Heart left ventricle (tissue), 13 donors: ENCODE measurements around the gene SELENOP.
"Not testable (repeated sequence)": the region's sequence is repeated elsewhere in the genome, so short reads cannot be mapped to it uniquely, and the experiment has no call there.

Experiments
- POLR2A ChIP-seq, 2 donors: fragments of 450-650 bp; IDR thresholded peaks; one replicate each; pipeline ENCODE4 v1.6.1; 2017; ENCODE audit warnings: antibody characterized with exemption in 2 of 2, mild to moderate bottlenecking in 2 of 2, moderate library complexity in 2 of 2
- TF ChIP-seq, protein P1 (sequence below), 12 donors: fragments of 200-600 bp; sonication (generic) in 4 of 12; IDR thresholded peaks; one replicate each; pipeline versions ENCODE4 v1.5.0 to v1.8.0; 2018 to 2022; ENCODE audit warnings: antibody characterized with exemption in 12 of 12, mild to moderate bottlenecking in 5 of 12
- donor health status: ischemic (EF 13 %, LVEDD 7.1; RV severe dilation, severe dysfunction).
- donor health status: DM: no; HTN: yes; CAD: no.
- donor health status: DM: no; HTN: no; CAD: no.
- donor health status: ischemic (EF 25% LVEDD 6.9; RV normal size, moderate dysfunction).
- donor health status: ischemic (EF 25% LVEDD 5.7; RV mildly dilated, moderate dysfunction).
- donor health status: ischemic (EF 35%, LVEDD 5.7; RV mildly dilated, moderate dysfunction).
- donor health status: nonischemic (EF 11% LVEDD 7.7; RV severe dilation, severe dysfunction).
- donor health status: DM: yes; HTN: yes; CAD: no.
- donor health status: PGD.
- donor health status: ischemic (EF 29% LVEDD 5.4; RV normal size, mild dysfunction).
- donor health status: nonischemic (EF 23%, LVEDD 6.1; RV moderate dilation, normal function).

DNA sequence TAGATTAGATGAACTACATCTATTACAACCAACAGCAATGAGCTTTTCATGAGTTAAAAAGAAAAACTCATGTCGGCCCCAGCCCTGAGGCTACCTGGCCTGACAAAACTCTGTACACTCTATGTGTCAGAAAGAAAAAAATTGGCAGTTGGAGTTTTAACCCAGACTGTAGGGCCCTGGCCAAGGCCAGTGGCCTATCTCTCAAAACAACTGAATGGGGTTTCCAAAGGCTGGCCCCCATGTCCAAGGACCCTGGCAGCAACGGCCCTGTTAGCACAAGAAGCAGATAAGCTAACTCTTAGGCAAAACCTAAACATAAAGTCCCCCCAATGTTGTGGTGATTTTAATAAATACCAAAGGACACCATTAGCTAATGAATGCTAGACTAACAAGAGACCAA lies 4.9 kb upstream of the SELENOP start:
- TF ChIP-seq, protein P1, sequence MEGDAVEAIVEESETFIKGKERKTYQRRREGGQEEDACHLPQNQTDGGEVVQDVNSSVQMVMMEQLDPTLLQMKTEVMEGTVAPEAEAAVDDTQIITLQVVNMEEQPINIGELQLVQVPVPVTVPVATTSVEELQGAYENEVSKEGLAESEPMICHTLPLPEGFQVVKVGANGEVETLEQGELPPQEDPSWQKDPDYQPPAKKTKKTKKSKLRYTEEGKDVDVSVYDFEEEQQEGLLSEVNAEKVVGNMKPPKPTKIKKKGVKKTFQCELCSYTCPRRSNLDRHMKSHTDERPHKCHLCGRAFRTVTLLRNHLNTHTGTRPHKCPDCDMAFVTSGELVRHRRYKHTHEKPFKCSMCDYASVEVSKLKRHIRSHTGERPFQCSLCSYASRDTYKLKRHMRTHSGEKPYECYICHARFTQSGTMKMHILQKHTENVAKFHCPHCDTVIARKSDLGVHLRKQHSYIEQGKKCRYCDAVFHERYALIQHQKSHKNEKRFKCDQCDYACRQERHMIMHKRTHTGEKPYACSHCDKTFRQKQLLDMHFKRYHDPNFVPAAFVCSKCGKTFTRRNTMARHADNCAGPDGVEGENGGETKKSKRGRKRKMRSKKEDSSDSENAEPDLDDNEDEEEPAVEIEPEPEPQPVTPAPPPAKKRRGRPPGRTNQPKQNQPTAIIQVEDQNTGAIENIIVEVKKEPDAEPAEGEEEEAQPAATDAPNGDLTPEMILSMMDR (IDR thresholded peaks at IDR 0.05), result not testable (repeated sequence)
- not testable (repeated sequence) for TF ChIP-seq POLR2A (IDR thresholded peaks at IDR 0.05)
